Fibroblast of lung (primary cell): ENCODE results near the gene CCNK. TPM values are rescaled to one million over a fixed set of nuclear protein-coding genes. Genes with fewer than 3 reads are reported as not detected.

Experiments
- DNase-seq, 2 donors: peaks; one replicate each; pipeline versions ENCODE4 v3.0.0 to v3.0.0-alpha.2; 2010; ENCODE audit warnings: low read depth in 2 of 2
- H2AFZ ChIP-seq: 2 replicates; pipeline ENCODE4 v1.5.1; 2012; ENCODE audit warnings: low read length, control low read depth, inconsistent platforms
- H3K27ac ChIP-seq: 2 replicates; pipeline ENCODE4 v1.5.1; 2011; ENCODE audit warnings: low read length, control low read depth; ENCODE audit not compliant: insufficient read depth
- H3K27me3 ChIP-seq: 2 replicates; pipeline ENCODE4 v1.5.1; 2011; ENCODE audit warnings: mild to moderate bottlenecking, low read length; ENCODE audit not compliant: control insufficient read depth, insufficient read depth
- H3K36me3 ChIP-seq: 2 replicates; pipeline ENCODE4 v1.5.1; 2011; ENCODE audit warnings: low read length; ENCODE audit not compliant: control insufficient read depth, insufficient read depth
- H3K4me1 ChIP-seq: 2 replicates; pipeline ENCODE4 v1.5.1; 2011; ENCODE audit warnings: low read length; ENCODE audit not compliant: control insufficient read depth, insufficient read depth; ENCODE audit errors: extremely low read depth
- H3K4me2 ChIP-seq: 2 replicates; pipeline ENCODE4 v1.5.1; 2011; ENCODE audit warnings: low read length, control low read depth; ENCODE audit not compliant: insufficient read depth; ENCODE audit errors: extremely low read depth
- H3K4me3 ChIP-seq, 4 experiments: fragments of 200-600 bp in 1 of 4; sonication (generic) in 1 of 4; replicated peaks in 1 of 4; 2 replicates each; pipeline ENCODE4 v1.5.1; 2011 to 2016; ENCODE audit warnings: low read length in 4 of 4, low read depth in 3 of 4, mild to moderate bottlenecking in 3 of 4, control low read depth in 2 of 4, inconsistent platforms in 1 of 4, mixed read lengths in 1 of 4; ENCODE audit not compliant: insufficient read depth in 1 of 4; ENCODE audit errors: control extremely low read depth in 1 of 4
- H3K79me2 ChIP-seq: 2 replicates; pipeline ENCODE4 v1.5.1; 2012; ENCODE audit warnings: mild to moderate bottlenecking, low read length, inconsistent platforms; ENCODE audit not compliant: control insufficient read depth, insufficient read depth
- H3K9ac ChIP-seq: 2 replicates; pipeline ENCODE4 v1.5.1; 2011; ENCODE audit warnings: mild to moderate bottlenecking, low read length, control low read depth; ENCODE audit not compliant: insufficient read depth
- H3K9me3 ChIP-seq: 2 replicates; pipeline ENCODE4 v1.5.1; 2012; ENCODE audit warnings: low read depth, low read length; ENCODE audit not compliant: control insufficient read depth, insufficient read depth
- H4K20me1 ChIP-seq: 2 replicates; pipeline ENCODE4 v1.5.1; 2011; ENCODE audit warnings: low read length; ENCODE audit not compliant: control insufficient read depth, insufficient read depth; ENCODE audit errors: extremely low read depth
- EZH2 ChIP-seq: IDR thresholded peaks from 2 replicates; pipeline ENCODE4 v1.5.1; 2012; ENCODE audit warnings: low read length, control low read depth, mild to moderate bottlenecking; ENCODE audit errors: missing control alignments
- polyA plus RNA-seq, 2 donors: library from polyadenylated mRNA; depleted of rRNA in 1 of 2; stranded (reverse) in 1 of 2; unstranded in 1 of 2; fragments of >200 nt; gene quantifications; 2 replicates each; pipeline ENCODE4 v1.2.1, GENCODE V29; 2011 to 2012; ENCODE audit warnings: missing spikeins in 1 of 2
- total RNA-seq: library from RNA; depleted of rRNA; stranded (reverse); fragments of >200 nt; gene quantifications from 2 replicates; pipeline ENCODE4 v1.2.1, GENCODE V29; 2014
- TF ChIP-seq, protein P1 (sequence below), 2 donors: IDR thresholded peaks in 1 of 2; conservative IDR thresholded peaks in 1 of 2; 1 replicate in 1 of 2; 2 replicates in 1 of 2; pipeline ENCODE4 v1.5.1; 2011 to 2012; ENCODE audit warnings: low read length in 2 of 2, control low read depth in 1 of 2, inconsistent platforms in 1 of 2, low read depth in 1 of 2, mild to moderate bottlenecking in 1 of 2

Gene CCNK
- total and polyA plus RNA-seq, 2 donors (not counting 1 experiment from before 2014, with no cell fraction given), result 7.3 to 51.0 TPM

GRCh38 chr14:99503848-99504453 is 22.7 kb downstream of the CCNK start:
- H2AFZ ChIP-seq, result no peak overlapping the region
- no peaks in the 10 kb centered on the region for H4K20me1 ChIP-seq
- peaks cover 37% of the 10 kb centered on the region for H3K36me3 ChIP-seq
- H3K27me3 ChIP-seq, result no peaks in the 10 kb centered on the region
- TF ChIP-seq, protein P1, sequence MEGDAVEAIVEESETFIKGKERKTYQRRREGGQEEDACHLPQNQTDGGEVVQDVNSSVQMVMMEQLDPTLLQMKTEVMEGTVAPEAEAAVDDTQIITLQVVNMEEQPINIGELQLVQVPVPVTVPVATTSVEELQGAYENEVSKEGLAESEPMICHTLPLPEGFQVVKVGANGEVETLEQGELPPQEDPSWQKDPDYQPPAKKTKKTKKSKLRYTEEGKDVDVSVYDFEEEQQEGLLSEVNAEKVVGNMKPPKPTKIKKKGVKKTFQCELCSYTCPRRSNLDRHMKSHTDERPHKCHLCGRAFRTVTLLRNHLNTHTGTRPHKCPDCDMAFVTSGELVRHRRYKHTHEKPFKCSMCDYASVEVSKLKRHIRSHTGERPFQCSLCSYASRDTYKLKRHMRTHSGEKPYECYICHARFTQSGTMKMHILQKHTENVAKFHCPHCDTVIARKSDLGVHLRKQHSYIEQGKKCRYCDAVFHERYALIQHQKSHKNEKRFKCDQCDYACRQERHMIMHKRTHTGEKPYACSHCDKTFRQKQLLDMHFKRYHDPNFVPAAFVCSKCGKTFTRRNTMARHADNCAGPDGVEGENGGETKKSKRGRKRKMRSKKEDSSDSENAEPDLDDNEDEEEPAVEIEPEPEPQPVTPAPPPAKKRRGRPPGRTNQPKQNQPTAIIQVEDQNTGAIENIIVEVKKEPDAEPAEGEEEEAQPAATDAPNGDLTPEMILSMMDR (conservative IDR thresholded peaks at IDR 0.05 in 1 of 2, IDR thresholded peaks at IDR 0.05 in 1 of 2; ENCODE audit: low read depth in 1 of 2, low read length in 2 of 2), result no peak
- no peak for TF ChIP-seq EZH2
- no peaks in the 10 kb centered on the region for H3K79me2 ChIP-seq
- no peak overlapping the region for H3K27ac ChIP-seq
- H3K4me3 ChIP-seq, result no peak overlapping the region
- no peak overlapping the region for H3K9ac ChIP-seq
- no peak overlapping the region for H3K4me2 ChIP-seq
- H3K4me1 ChIP-seq, result no peaks in the 10 kb centered on the region
- DNase-seq, result no peak
- no peaks in the 10 kb centered on the region for H3K9me3 ChIP-seq

GRCh38 chr14:99505089-99505488 is 23.9 kb downstream of the CCNK start:
- H3K9me3 ChIP-seq, result no peaks in the 10 kb centered on the region
- no peak for DNase-seq
- no peak overlapping the region for H3K4me2 ChIP-seq
- peaks cover 40% of the 10 kb centered on the region for H3K36me3 ChIP-seq
- no peak overlapping the region for H2AFZ ChIP-seq
- H3K4me3 ChIP-seq, result no peak overlapping the region
- H3K4me1 ChIP-seq, result no peaks in the 10 kb centered on the region
- no peaks in the 10 kb centered on the region for H3K79me2 ChIP-seq
- no peaks in the 10 kb centered on the region for H4K20me1 ChIP-seq
- H3K27ac ChIP-seq, result no peak overlapping the region
- TF ChIP-seq, protein P1 (conservative IDR thresholded peaks at IDR 0.05 in 1 of 2, IDR thresholded peaks at IDR 0.05 in 1 of 2; ENCODE audit: low read depth in 1 of 2, low read length in 2 of 2), result no peak
- TF ChIP-seq EZH2, result no peak
- no peak overlapping the region for H3K9ac ChIP-seq
- H3K27me3 ChIP-seq, result no peaks in the 10 kb centered on the region

DNA sequence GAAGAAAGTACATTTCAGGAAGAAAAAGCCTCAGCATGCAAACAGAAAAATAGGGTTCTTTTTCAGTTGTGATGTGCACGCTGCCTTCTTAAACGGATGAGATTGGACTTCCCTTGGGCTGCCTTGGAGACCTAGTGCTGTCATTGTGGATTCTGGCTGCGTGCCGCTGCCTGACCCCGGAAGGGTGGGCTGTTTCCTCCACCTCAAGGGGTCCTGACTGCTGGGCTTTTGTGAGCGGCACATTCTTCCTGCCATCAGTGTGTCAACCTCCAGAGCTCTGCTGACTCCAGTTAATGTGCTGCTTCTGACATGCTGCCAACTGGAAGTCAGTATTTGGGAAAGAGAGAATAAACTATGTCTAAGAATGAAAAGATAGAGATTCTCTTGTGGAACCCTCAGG is 25.1 kb downstream of the CCNK start:
- H4K20me1 ChIP-seq, result no peaks in the 10 kb centered on the region
- H3K36me3 ChIP-seq, result peaks cover 40% of the 10 kb centered on the region
- TF ChIP-seq, protein P1 (conservative IDR thresholded peaks at IDR 0.05 in 1 of 2, IDR thresholded peaks at IDR 0.05 in 1 of 2; ENCODE audit: low read depth in 1 of 2, low read length in 2 of 2), result no peak
- no peak for TF ChIP-seq EZH2
- no peaks in the 10 kb centered on the region for H3K9me3 ChIP-seq
- no peak overlapping the region for H3K4me2 ChIP-seq
- H2AFZ ChIP-seq, result no peak overlapping the region
- H3K4me1 ChIP-seq, result no peaks in the 10 kb centered on the region
- no peaks in the 10 kb centered on the region for H3K27me3 ChIP-seq
- no peak overlapping the region for H3K9ac ChIP-seq
- H3K4me3 ChIP-seq, result no peak overlapping the region
- no peak for DNase-seq
- H3K27ac ChIP-seq, result no peak overlapping the region
- H3K79me2 ChIP-seq, result no peaks in the 10 kb centered on the region
